Stomach (tissue), 8 donors: Measurements from ENCODE around the gene MEGF6. TPM values are rescaled to one million over a fixed set of nuclear protein-coding genes. Genes with fewer than 3 reads are reported as not detected.

ENCODE experiments used
- polyA plus RNA-seq, 3 donors: library from polyadenylated mRNA; stranded (reverse); fragments of 200-250 nt; gene quantifications; one replicate each; pipeline ENCODE4 v1.2.3, GENCODE V29; 2013
- small RNA-seq, 4 donors: library from RNA; depleted of rRNA; stranded (forward); fragments of <200 nt; gene quantifications; one replicate each; pipeline ENCODE3, GENCODE V24; 2016
- total RNA-seq, 5 donors: library from RNA; depleted of rRNA; stranded (reverse); fragments of >200 nt; gene quantifications; one replicate each; pipeline versions ENCODE4 v1.1.0 to v1.2.3, GENCODE V29; 2014 to 2016
- donor health status: healthy with polysubstance abuse.
- donor health status: Bipolar disorder and iron deficiency.
- donor health status: healthy.

Gene MEGF6
- total and polyA plus RNA-seq, 8 donors: 2.6 to 57.2 (median 26.7) TPM

Small RNA genes within 50 kb of the gene (small RNA-seq; reads per million reads assigned to genes)
- 0 to 0.30 (median 0) reads per million in 4 donors for gene MIR551A

Other genes with a start within 250 kb of the MEGF6 start
- gene ARHGEF16, start 156.8 kb downstream of the MEGF6 start, total RNA-seq: 100 to 1,000 TPM in 2 of 5 donors, 10 to 100 TPM in 3; 16.9 to 149 (median 51.0) TPM
- 10 to 100 TPM; 14.6 to 28.4 (median 23.1) TPM for gene ARHGEF16, start 156.8 kb downstream of the MEGF6 start, polyA plus RNA-seq
- gene TPRG1L, start 13.5 kb upstream of the MEGF6 start, total RNA-seq: 10 to 100 TPM; 21.6 to 43.3 (median 30.3) TPM
- 10 to 100 TPM; 29.7 to 60.0 (median 33.7) TPM for gene TPRG1L, start 13.5 kb upstream of the MEGF6 start, polyA plus RNA-seq
- 10 to 100 TPM in 2 of 5 donors, 1 to 10 TPM in 2, under 1 TPM in 1; 0.89 to 55.4 (median 3.5) TPM for gene WRAP73, start 38.6 kb upstream of the MEGF6 start, total RNA-seq
- gene WRAP73, start 38.6 kb upstream of the MEGF6 start, polyA plus RNA-seq: 10 to 100 TPM; 12.5 to 22.2 (median 13.0) TPM
- gene TP73, start 41.0 kb upstream of the MEGF6 start, total RNA-seq: 1 to 10 TPM in 1 of 5 donors, under 1 TPM in 1, not detected in 3; 0.43 to 9.8 TPM
- gene TP73, start 41.0 kb upstream of the MEGF6 start, polyA plus RNA-seq: 1 to 10 TPM in 1 of 3 donors, under 1 TPM in 1, not detected in 1; 0.25 to 2.4 TPM
- gene CCDC27, start 140.9 kb upstream of the MEGF6 start, total RNA-seq: not detected
- not detected for gene CCDC27, start 140.9 kb upstream of the MEGF6 start, polyA plus RNA-seq
- not detected for gene SMIM1, start 161.2 kb upstream of the MEGF6 start, total RNA-seq
- 10 to 100 TPM in 2 of 3 donors, 1 to 10 TPM in 1; 7.3 to 26.5 (median 12.5) TPM for gene SMIM1, start 161.2 kb upstream of the MEGF6 start, polyA plus RNA-seq
- gene LRRC47, start 185.0 kb upstream of the MEGF6 start, total RNA-seq: 100 to 1,000 TPM in 1 of 5 donors, 10 to 100 TPM in 4; 19.8 to 212 (median 49.0) TPM
- gene LRRC47, start 185.0 kb upstream of the MEGF6 start, polyA plus RNA-seq: 10 to 100 TPM; 12.0 to 22.9 (median 18.5) TPM
- gene CEP104, start 245.7 kb upstream of the MEGF6 start, total RNA-seq: 100 to 1,000 TPM in 1 of 5 donors, 10 to 100 TPM in 4; 26.6 to 128 (median 35.5) TPM
- 10 to 100 TPM in 1 of 3 donors, 1 to 10 TPM in 2; 7.0 to 11.7 (median 9.6) TPM for gene CEP104, start 245.7 kb upstream of the MEGF6 start, polyA plus RNA-seq
- gene DFFB, start 246.0 kb upstream of the MEGF6 start, total RNA-seq: 1 to 10 TPM; 1.2 to 9.3 (median 5.0) TPM
- 1 to 10 TPM; 3.7 to 5.2 (median 4.6) TPM for gene DFFB, start 246.0 kb upstream of the MEGF6 start, polyA plus RNA-seq